NCI-H187 treated with DMSO at 0.1 percent for 48 hours (cell line): Measurements from ENCODE around the gene QRICH2.
"Not testable (repeated sequence)": the region's sequence is repeated elsewhere in the genome, so short reads cannot be mapped to it uniquely, and the experiment has no call there.

Source experiments
- DNase-seq: peaks from one replicate; lab custom pipeline; 2025; lab: John Stamatoyannopoulos, UW

QRICH2 gene

GRCh38 chr17:76326306-76326705 is 18.2 kb upstream of the QRICH2 start:
- DNase-seq = no peak

DNA sequence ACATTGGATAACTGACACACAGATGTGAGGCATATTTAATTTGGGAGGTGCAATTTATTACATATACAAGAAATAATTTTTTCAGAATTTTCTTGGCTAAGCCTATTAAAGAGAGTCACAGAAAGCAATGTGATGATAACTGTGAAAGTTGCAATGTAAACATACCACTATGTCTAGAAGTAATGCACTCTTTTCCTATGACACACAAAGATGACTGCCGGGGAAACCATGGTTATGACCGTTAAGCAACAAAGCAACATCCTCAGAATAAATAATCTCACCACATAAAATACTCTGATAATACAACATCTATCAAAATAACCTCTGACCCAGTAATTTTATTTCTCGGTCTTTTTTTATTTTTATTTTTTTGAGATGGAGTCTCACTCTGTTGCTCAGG is 10.5 kb upstream of the QRICH2 start:
- no peak for DNase-seq

DNA sequence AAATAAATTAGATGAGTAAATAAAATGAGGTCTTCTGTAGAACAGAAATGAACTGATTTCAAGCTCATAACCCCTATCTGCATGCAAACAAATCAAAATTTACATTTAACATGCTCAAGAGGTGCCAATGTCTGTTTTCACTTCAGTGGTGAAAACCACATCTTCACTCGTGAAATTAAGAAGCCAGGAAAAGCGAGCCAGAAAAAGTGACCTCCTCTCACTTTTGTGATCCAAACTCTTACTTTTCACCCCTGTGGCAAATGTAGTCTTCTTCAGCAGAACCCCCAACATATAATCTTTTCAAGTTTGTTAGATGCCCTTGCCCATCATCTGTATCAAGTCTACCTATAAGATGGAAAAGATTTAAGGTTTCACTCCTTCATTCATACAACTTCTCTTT is 9.5 kb upstream of the QRICH2 start:
- DNase-seq = no peak

- DNase-seq = no peak
Measured at GRCh38 chr17:76314392-76315227, 6.5 kb upstream of the QRICH2 start.

GRCh38 chr17:76312735-76313134 is 4.7 kb upstream of the QRICH2 start:
- DNase-seq = no peak

- DNase-seq = no peak
Measured at GRCh38 chr17:76309461-76309860, 1.4 kb upstream of the QRICH2 start.

GRCh38 chr17:76307299-76307965 is 644 bp downstream of the QRICH2 start:
- no peak for DNase-seq

- DNase-seq = not testable (repeated sequence)
Measured at GRCh38 chr17:76305135-76305454, 3.0 kb downstream of the QRICH2 start.

GRCh38 chr17:76304226-76305134 is 3.6 kb downstream of the QRICH2 start:
- DNase-seq = no peak

- no peak for DNase-seq
Measured at GRCh38 chr17:76297436-76297835, 10.6 kb downstream of the QRICH2 start.

DNA sequence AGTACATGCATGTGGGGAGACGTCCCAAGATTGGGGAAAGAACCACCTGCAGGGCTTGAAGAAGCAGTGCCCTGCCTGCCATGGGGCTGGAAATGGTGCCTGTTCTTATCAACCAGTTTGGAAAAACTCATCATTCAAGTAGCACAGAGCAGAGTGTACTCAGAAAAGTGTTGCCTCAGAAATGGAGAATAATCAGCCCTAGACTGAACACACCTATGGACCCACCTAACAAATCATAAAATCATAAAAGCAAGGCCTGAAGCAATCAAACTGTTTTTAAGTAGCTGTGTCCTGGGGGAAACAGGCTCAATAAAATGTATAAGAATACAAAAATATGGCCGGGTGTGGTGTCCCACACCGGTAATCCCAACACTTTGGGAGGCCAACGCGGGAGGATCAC is 11.2 kb downstream of the QRICH2 start:
- no peak for DNase-seq

- no peak for DNase-seq
Measured at GRCh38 chr17:76296186-76296585, 11.9 kb downstream of the QRICH2 start.

DNA sequence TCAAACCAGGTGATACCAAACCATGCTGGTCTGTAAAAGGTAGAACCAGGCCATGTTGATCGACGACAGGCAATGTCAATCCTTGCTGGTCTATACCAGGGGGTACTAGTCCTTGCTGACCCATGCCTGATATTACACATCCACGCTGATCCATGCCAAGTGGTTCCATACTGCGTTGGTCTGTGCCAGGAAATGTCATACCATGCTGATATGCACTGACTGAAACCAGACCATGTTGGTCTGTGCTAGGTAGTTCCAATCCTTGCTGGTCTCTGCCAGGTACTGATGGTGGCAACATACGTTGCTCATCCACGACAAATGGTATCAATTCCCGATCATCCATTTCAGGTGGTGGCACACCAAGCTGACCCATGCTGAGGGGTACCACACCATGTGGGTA is 15.0 kb downstream of the QRICH2 start:
- DNase-seq = no peak

DNA sequence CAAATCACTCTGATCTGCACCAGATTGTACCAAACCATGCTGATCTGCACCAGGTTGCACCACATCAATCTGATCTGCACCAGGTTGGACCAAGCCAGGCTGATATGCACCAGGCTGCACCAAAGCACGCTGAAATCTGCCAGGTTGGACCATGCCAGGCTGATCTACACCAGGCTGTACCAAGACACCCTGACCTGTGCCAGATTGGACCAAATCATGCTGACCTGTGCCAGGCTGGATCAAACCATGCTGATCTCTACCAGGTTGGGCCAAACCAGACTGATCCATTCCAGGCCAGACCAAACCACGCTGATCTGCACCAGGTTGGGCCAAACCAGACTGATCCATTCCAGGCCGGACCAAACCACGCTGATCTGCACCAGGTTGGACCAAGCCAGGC is 15.5 kb downstream of the QRICH2 start:
- no peak for DNase-seq

- no peak for DNase-seq
Measured at GRCh38 chr17:76281573-76282371, 26.3 kb downstream of the QRICH2 start.

GRCh38 chr17:76280650-76281049 is 27.4 kb downstream of the QRICH2 start:
- no peak for DNase-seq

DNA sequence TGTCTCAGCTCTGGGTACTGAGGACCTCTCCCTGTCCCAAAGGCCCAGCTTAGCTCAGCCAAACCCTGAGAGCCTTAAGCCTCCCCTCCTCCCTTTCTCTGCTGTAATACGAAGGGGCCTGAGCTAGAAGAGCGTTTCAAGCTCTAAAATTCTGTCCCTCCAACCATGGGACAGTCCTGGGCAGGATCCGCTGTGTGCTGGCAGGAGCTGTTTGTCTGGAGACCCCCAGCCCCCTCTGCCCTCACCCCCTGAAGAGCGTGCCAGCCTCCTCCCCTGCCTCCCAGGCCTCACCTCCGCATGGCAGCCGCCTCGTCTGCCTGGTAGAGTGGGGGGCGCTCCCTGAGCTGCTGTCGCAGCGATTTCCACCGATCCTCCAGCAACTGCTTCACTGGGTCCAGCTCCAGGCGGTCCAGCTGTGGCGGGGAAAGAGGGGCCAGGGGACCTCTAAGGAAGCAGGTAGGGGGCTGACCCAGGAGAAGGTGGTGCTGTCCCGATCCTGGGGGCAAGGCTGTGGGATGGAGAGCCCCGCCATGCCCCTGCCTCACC is 28.3 kb downstream of the QRICH2 start:
- no peak for DNase-seq

DNA sequence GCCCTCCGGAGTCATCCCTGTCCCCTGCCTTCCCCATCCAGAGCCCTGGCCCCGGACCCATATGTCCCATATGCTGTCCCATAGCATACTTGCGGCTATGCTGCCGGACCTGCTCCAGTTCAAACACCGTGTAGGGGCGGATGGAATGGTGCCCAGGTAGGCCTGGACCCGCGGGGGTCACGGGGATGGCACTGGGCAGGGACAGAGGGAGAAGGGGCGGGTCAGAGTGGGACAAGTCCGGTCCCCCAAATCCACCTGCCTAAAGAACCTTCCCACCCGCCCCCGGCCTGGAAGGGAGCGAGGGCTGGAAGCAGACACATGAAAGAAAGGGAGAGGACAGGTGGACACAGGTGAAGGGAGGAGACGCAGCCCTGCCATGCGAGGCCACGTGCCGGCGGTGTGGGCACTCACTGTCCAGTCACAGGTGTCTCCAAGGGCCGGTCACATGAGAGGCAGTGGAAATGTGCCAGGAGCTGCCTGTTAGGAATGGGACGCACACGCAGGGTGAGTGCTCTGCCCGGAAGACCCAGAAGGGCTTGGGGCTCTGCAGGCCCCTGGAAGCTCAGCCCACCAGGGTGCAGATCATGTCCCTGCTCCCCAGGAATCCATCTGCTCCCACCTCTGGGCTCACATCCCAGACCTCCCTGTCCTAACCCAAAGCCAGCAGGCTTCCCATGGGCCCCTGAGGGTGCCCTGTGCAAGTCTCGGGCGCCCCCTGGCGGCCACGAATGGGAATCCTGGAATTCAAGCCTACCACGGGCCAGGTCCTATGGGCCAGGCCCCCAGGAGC is 28.9 kb downstream of the QRICH2 start:
- DNase-seq = no peak

GRCh38 chr17:76278268-76278908 is 29.7 kb downstream of the QRICH2 start:
- DNase-seq = no peak
